GM12878 (cell line): ENCODE results near the gene MAP3K5. TPM values are rescaled to one million over a fixed set of nuclear protein-coding genes. Genes with fewer than 3 reads are reported as not detected.
A peak's percentile ranks its signal among the peaks of the same experiment; 100 is the strongest.

Experiments
- BACH1 ChIP-seq: fragments of 450-650 bp; IDR thresholded peaks from 2 replicates; pipeline ENCODE4 v1.6.1; 2017; ENCODE audit warnings: mild to moderate bottlenecking, borderline replicate concordance
- BCL11A ChIP-seq: IDR thresholded peaks from 2 replicates; pipeline ENCODE4 v1.6.1; 2011; ENCODE audit warnings: low read depth, low read length
- BHLHE40 ChIP-seq, 2 experiments: fragments of 450-650 bp in 1 of 2; IDR thresholded peaks; 2 replicates each; pipeline ENCODE4 v1.6.1; 2011 to 2017; ENCODE audit warnings: low read depth in 2 of 2, borderline replicate concordance in 1 of 2, improper control_type of control experiment in 1 of 2, low read length in 1 of 2, mild to moderate bottlenecking in 1 of 2
- CEBPB ChIP-seq, 2 experiments: fragments of 150-350 bp in 1 of 2; IDR thresholded peaks; 2 replicates each; pipeline ENCODE4 v1.6.1; 2012 to 2014; ENCODE audit warnings: low read depth in 2 of 2, low read length in 2 of 2, borderline replicate concordance in 1 of 2, inconsistent platforms in 1 of 2
- CHD4 ChIP-seq: fragments of 200-600 bp; sonication (generic); IDR thresholded peaks from 2 replicates; pipeline ENCODE4 v1.6.1; 2016; ENCODE audit warnings: mild to moderate bottlenecking
- CREB1 ChIP-seq: IDR thresholded peaks from 2 replicates; pipeline ENCODE4 v1.6.1; 2012; ENCODE audit warnings: low read depth, mild to moderate bottlenecking, inconsistent platforms
- EZH2 ChIP-seq: IDR thresholded peaks from 2 replicates; pipeline ENCODE4 v1.6.1; 2012; ENCODE audit warnings: low read depth, mild to moderate bottlenecking, control low read depth, inconsistent platforms, low read length, borderline replicate concordance; ENCODE audit not compliant: control insufficient read depth
- GATAD2B ChIP-seq: fragments of 450-650 bp; conservative IDR thresholded peaks from 2 replicates; pipeline ENCODE4 v1.6.1; 2017; ENCODE audit warnings: low read depth, mild to moderate bottlenecking, moderate library complexity
- HCFC1 ChIP-seq: fragments of 150-350 bp; IDR thresholded peaks from 2 replicates; pipeline ENCODE4 v1.6.1; 2014; ENCODE audit warnings: low read length
- IKZF2 ChIP-seq, 2 experiments: fragments of 450-650 bp; IDR thresholded peaks; 2 replicates each; pipeline ENCODE4 v1.6.1; 2017; ENCODE audit warnings: mild to moderate bottlenecking in 2 of 2, moderate library complexity in 2 of 2
- KDM1A ChIP-seq: fragments of 200-600 bp; sonication (generic); IDR thresholded peaks from 2 replicates; pipeline ENCODE4 v1.6.1; 2016; ENCODE audit warnings: borderline replicate concordance
- MYB ChIP-seq: fragments of 150-350 bp; IDR thresholded peaks from 2 replicates; pipeline ENCODE4 v1.6.1; 2014; ENCODE audit warnings: mild to moderate bottlenecking, low read depth, low read length, borderline replicate concordance
- NFYB ChIP-seq: IDR thresholded peaks from 2 replicates; pipeline ENCODE4 v1.6.1; 2011; ENCODE audit warnings: low read depth, mild to moderate bottlenecking, low read length, improper control_type of control experiment, moderate library complexity; ENCODE audit not compliant: insufficient read depth
- NRF1 ChIP-seq: conservative IDR thresholded peaks from 2 replicates; pipeline ENCODE4 v1.6.1; 2011; ENCODE audit warnings: mild to moderate bottlenecking, low read depth, low read length, improper control_type of control experiment
- PAX5 ChIP-seq: IDR thresholded peaks from 2 replicates; pipeline ENCODE4 v1.6.1; 2011; ENCODE audit warnings: low read depth, low read length, borderline replicate concordance
- PKNOX1 ChIP-seq: fragments of 450-650 bp; IDR thresholded peaks from 2 replicates; pipeline ENCODE4 v1.6.1; 2016; ENCODE audit warnings: mild to moderate bottlenecking
- RAD51 ChIP-seq: fragments of 450-650 bp; IDR thresholded peaks from 2 replicates; pipeline ENCODE4 v1.6.1; 2016; ENCODE audit warnings: moderate library complexity, mild to moderate bottlenecking, inconsistent platforms
- RFX5 ChIP-seq: IDR thresholded peaks from 2 replicates; pipeline ENCODE4 v1.6.1; 2011; ENCODE audit warnings: low read depth, low read length, improper control_type of control experiment
- SMC3 ChIP-seq: IDR thresholded peaks from 2 replicates; pipeline ENCODE4 v1.6.1; 2011; ENCODE audit warnings: low read length, improper control_type of control experiment, borderline replicate concordance
- SRF ChIP-seq, 2 experiments: IDR thresholded peaks; 2 replicates each; pipeline ENCODE4 v1.6.1; 2011; ENCODE audit warnings: low read depth in 2 of 2, low read length in 2 of 2, mild to moderate bottlenecking in 1 of 2, moderate library complexity in 1 of 2
- TAF1 ChIP-seq: IDR thresholded peaks from 2 replicates; pipeline ENCODE4 v1.6.1; 2011; ENCODE audit warnings: mild to moderate bottlenecking, low read depth, low read length, borderline replicate concordance
- TCF3 ChIP-seq: IDR thresholded peaks from 2 replicates; pipeline ENCODE4 v1.6.1; 2012; ENCODE audit warnings: low read depth, mild to moderate bottlenecking, low read length, borderline replicate concordance; ENCODE audit not compliant: insufficient read depth
- ZNF217 ChIP-seq: fragments of 450-650 bp; IDR thresholded peaks from 2 replicates; pipeline ENCODE4 v1.6.1; 2017; ENCODE audit warnings: antibody characterized with exemption, mild to moderate bottlenecking
- ZNF622 ChIP-seq: fragments of 450-650 bp; IDR thresholded peaks from 2 replicates; pipeline ENCODE4 v1.6.1; 2017; ENCODE audit warnings: mild to moderate bottlenecking, inconsistent platforms
- ZZZ3 ChIP-seq: IDR thresholded peaks from 2 replicates; pipeline ENCODE4 v1.6.1; 2011; ENCODE audit warnings: low read depth; ENCODE audit not compliant: control insufficient read depth, insufficient read length
- polyA plus RNA-seq, 11 experiments: library from polyadenylated mRNA; depleted of rRNA in 4 of 11; unstranded in 6 of 11; stranded (reverse) in 5 of 11; fragments of >200 nt; fragmentation: Nextera tagmentation in 4 of 11; fragmentation: Illumina TruSeq in 1 of 11; extraction: Ambion mirVana in 4 of 11; extraction: Trizol in 1 of 11; gene quantifications; 1 replicate in 1 of 11; 2 replicates in 10 of 11; pipeline versions ENCODE4 v1.2.1 to v1.2.3, GENCODE V29; 2011 to 2016; ENCODE audit warnings: inconsistent platforms in 2 of 11, missing spikeins in 2 of 11, low read depth in 1 of 11
- total RNA-seq, 4 experiments: library from RNA; depleted of rRNA in 3 of 4; stranded (reverse); fragments of >200 nt in 3 of 4; fragmentation: Illumina TruSeq in 1 of 4; extraction: Trizol in 1 of 4; gene quantifications; 2 replicates each; pipeline versions ENCODE4 v1.2.1 to v1.2.3, GENCODE V29; 2013 to 2021
- TF ChIP-seq, protein P1 (sequence below): IDR thresholded peaks from 2 replicates; pipeline ENCODE4 v1.6.1; 2011; ENCODE audit warnings: low read depth, mild to moderate bottlenecking, low read length, moderate library complexity, borderline replicate concordance; ENCODE audit errors: extremely low read depth
- TF ChIP-seq, protein P2 (sequence below): IDR thresholded peaks from 2 replicates; pipeline ENCODE4 v1.6.1; 2011; ENCODE audit warnings: borderline replicate concordance, low read depth, mild to moderate bottlenecking, moderate library complexity, low read length; ENCODE audit not compliant: insufficient read depth, poor library complexity, severe bottlenecking
- TF ChIP-seq, protein P3 (sequence below): fragments of 450-650 bp; IDR thresholded peaks from 2 replicates; pipeline ENCODE4 v1.6.1; 2017; ENCODE audit warnings: low read depth, mild to moderate bottlenecking, moderate library complexity

MAP3K5 gene
- total and polyA plus RNA-seq, 10 of the 15 experiments (the other 5 are each of a cell fraction or from before 2014, with no cell fraction given) = 5.4 to 34.3 (median 26.4) TPM

DNA sequence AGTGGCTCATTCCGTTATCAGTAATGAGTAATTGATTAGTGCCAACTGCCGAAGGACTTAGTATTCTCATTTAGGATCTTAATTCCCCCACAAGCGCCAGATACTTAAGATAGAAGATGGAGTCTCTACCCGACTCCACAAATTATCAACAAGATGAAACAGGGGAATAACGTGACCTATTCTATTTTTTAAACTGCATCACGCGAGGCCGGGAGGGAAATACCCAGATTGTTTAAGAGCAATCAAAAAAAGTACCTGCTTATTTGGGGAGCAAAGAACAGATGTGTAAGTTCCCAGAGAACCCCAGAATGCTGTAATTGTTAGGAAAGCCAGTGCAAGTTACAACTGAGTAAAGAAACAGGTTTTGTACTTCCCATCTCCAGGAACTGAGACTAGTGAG lies 1.1 kb upstream of the MAP3K5 start (continued):
- no peak for TF ChIP-seq NRF1
- TF ChIP-seq KDM1A = no peak
- peak; percentile 79 to 88 for TF ChIP-seq BHLHE40 (IDR thresholded peaks at IDR 0.05; ENCODE audit: borderline replicate concordance in 1 of 2, low read depth in 2 of 2, low read length in 1 of 2)
- TF ChIP-seq ZNF622 = no peak
- TF ChIP-seq TAF1 = no peak
- no peak for TF ChIP-seq ZZZ3
- no peak for TF ChIP-seq SMC3
- no peak for TF ChIP-seq EZH2
- TF ChIP-seq SRF (IDR thresholded peaks at IDR 0.05; ENCODE audit: low read depth in 2 of 2, low read length in 2 of 2) = no peak
- TF ChIP-seq ZNF217 = no peak
- no peak for TF ChIP-seq CREB1
- TF ChIP-seq PAX5 = no peak
- TF ChIP-seq GATAD2B = no peak
- no peak; the same call in 1 of the 2 replicates for TF ChIP-seq BACH1
- no peak for TF ChIP-seq MYB
- TF ChIP-seq, protein P1, sequence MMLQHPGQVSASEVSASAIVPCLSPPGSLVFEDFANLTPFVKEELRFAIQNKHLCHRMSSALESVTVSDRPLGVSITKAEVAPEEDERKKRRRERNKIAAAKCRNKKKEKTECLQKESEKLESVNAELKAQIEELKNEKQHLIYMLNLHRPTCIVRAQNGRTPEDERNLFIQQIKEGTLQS = no peak
- TF ChIP-seq BCL11A = peak; percentile 37; the same call in 1 of the 2 replicates
- TF ChIP-seq TCF3 = no peak
- TF ChIP-seq HCFC1 = no peak
- no peak for TF ChIP-seq CEBPB (IDR thresholded peaks at IDR 0.05; ENCODE audit: borderline replicate concordance in 1 of 2, low read depth in 2 of 2, low read length in 2 of 2)
- TF ChIP-seq IKZF2 (IDR thresholded peaks at IDR 0.05) = peak; percentile 28 to 29; a peak in 2 of 4 replicates
- no peak; the same call in 1 of the 2 replicates for TF ChIP-seq PKNOX1
- peak; percentile 74 for TF ChIP-seq RAD51
- TF ChIP-seq, protein P2, sequence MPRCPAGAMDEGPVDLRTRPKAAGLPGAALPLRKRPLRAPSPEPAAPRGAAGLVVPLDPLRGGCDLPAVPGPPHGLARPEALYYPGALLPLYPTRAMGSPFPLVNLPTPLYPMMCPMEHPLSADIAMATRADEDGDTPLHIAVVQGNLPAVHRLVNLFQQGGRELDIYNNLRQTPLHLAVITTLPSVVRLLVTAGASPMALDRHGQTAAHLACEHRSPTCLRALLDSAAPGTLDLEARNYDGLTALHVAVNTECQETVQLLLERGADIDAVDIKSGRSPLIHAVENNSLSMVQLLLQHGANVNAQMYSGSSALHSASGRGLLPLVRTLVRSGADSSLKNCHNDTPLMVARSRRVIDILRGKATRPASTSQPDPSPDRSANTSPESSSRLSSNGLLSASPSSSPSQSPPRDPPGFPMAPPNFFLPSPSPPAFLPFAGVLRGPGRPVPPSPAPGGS = peak; percentile 39
- TF ChIP-seq NFYB = no peak
- TF ChIP-seq CHD4 = no peak
- TF ChIP-seq, protein P3, sequence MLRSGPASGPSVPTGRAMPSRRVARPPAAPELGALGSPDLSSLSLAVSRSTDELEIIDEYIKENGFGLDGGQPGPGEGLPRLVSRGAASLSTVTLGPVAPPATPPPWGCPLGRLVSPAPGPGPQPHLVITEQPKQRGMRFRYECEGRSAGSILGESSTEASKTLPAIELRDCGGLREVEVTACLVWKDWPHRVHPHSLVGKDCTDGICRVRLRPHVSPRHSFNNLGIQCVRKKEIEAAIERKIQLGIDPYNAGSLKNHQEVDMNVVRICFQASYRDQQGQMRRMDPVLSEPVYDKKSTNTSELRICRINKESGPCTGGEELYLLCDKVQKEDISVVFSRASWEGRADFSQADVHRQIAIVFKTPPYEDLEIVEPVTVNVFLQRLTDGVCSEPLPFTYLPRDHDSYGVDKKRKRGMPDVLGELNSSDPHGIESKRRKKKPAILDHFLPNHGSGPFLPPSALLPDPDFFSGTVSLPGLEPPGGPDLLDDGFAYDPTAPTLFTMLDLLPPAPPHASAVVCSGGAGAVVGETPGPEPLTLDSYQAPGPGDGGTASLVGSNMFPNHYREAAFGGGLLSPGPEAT = peak; percentile 68
- no peak for TF ChIP-seq RFX5
